ENCODE data around the gene TACR1.

Gene TACR1

GRCh38 chr2:75045526-75046050 lies 153.7 kb downstream of the TACR1 start:
- no peak for DNase-seq

GRCh38 chr2:75044291-75044690 lies 155.0 kb downstream of the TACR1 start:
- no peak for DNase-seq

- no peak for DNase-seq
Observed at GRCh38 chr2:75042823-75043222, 156.5 kb downstream of the TACR1 start.

GRCh38 chr2:75041731-75042600 lies 157.4 kb downstream of the TACR1 start:
- no peak for DNase-seq

GRCh38 chr2:75041226-75041625 lies 158.1 kb downstream of the TACR1 start:
- no peak for DNase-seq

- DNase-seq = peak; percentile 8
Observed at GRCh38 chr2:75035444-75036353, 163.6 kb downstream of the TACR1 start.

GRCh38 chr2:75033516-75033915 lies 165.8 kb downstream of the TACR1 start:
- DNase-seq = no peak

- no peak for DNase-seq
Observed at GRCh38 chr2:75031906-75032803, 167.2 kb downstream of the TACR1 start.

- DNase-seq = no peak
Observed at GRCh38 chr2:75031171-75031570, 168.1 kb downstream of the TACR1 start.

GRCh38 chr2:75030218-75031009 lies 168.9 kb downstream of the TACR1 start:
- DNase-seq = no peak

- DNase-seq = no peak
Observed at GRCh38 chr2:75027886-75028285, 171.4 kb downstream of the TACR1 start.

GRCh38 chr2:75025633-75026380 lies 173.5 kb downstream of the TACR1 start:
- DNase-seq = peak; percentile 49

GRCh38 chr2:75025216-75025615 lies 174.1 kb downstream of the TACR1 start:
- DNase-seq = no peak

- DNase-seq = no peak
Observed at GRCh38 chr2:75023666-75024455, 175.5 kb downstream of the TACR1 start.

GRCh38 chr2:75022516-75022915 lies 176.8 kb downstream of the TACR1 start:
- peak; percentile 62 for DNase-seq

- DNase-seq = peak; percentile 82
Observed at GRCh38 chr2:75021672-75022071, 177.6 kb downstream of the TACR1 start.

GRCh38 chr2:75020476-75020875 lies 178.8 kb downstream of the TACR1 start:
- no peak for DNase-seq

GRCh38 chr2:75019790-75020189 lies 179.5 kb downstream of the TACR1 start:
- DNase-seq = no peak

- DNase-seq = no peak
Observed at GRCh38 chr2:75018162-75018561, 181.2 kb downstream of the TACR1 start.

- DNase-seq = no peak
Observed at GRCh38 chr2:75012080-75012479, 187.2 kb downstream of the TACR1 start.

Data from fibroblast of skin of right biceps (primary cell).